HCT116 (cell line): Measurements from ENCODE around the gene FBH1. TPM values are rescaled to one million over a fixed set of nuclear protein-coding genes. Genes with fewer than 3 reads are reported as not detected.

Source experiments
- ATAC-seq: fragments of 200-7000 bp; cut with Tn5 transposase; 2 replicates; pipeline ENCODE4 v1.9.1; 2020; ENCODE audit warnings: mild to moderate bottlenecking, moderate library complexity
- BruUV-seq: library from RNA; stranded (reverse); fragments of 400-500 nt; replicated peaks from 2 replicates; lab custom pipeline; 2021; lab: Mats Ljungman, UMichigan
- CTCF ChIA-PET: fragments of 300-600 bp; sonication (Branson Sonifier 250); formaldehyde crosslinking; loops from one replicate; lab custom pipeline; 2021; ENCODE audit warnings: antibody characterized with exemption; lab: Charles Lee
- POLR2A ChIA-PET: fragments of 300-600, 350-600 bp; sonication (Branson Sonifier 250); formaldehyde crosslinking; loops from one replicate; lab custom pipeline; 2021; ENCODE audit warnings: antibody characterized with exemption; lab: Charles Lee
- RAD21 ChIA-PET, 2 experiments: fragments of 300-600 bp; sonication (Branson Sonifier 250); formaldehyde crosslinking; loops; one replicate each; lab custom pipeline; 2023; ENCODE audit warnings: low total read pairs in 2 of 2; ENCODE audit not compliant: uncharacterized antibody in 2 of 2, unreplicated experiment in 2 of 2, low non-redundant PET in 1 of 2; lab: Charles Lee
- DNase-seq: peaks from one replicate; pipeline ENCODE4 v3.0.0-alpha.2; 2010; ENCODE audit warnings: low read depth, low spot score
- H2AFZ ChIP-seq: fragments of 200-600 bp; shearing (Covaris generic), sonication (generic); 2 replicates; pipeline ENCODE4 v1.6.1; 2017; ENCODE audit warnings: low read depth, mixed run types, mixed read lengths, antibody characterized with exemption, low read length; ENCODE audit not compliant: poor library complexity, severe bottlenecking
- H3K27ac ChIP-seq: 2 replicates; pipeline ENCODE4 v1.5.1; 2012; ENCODE audit warnings: low read depth, low read length
- H3K27me3 ChIP-seq: fragments of 200-600 bp; sonication (generic); 2 replicates; pipeline ENCODE4 v1.6.1; 2016; ENCODE audit warnings: mixed run types, low read length, mixed read lengths; ENCODE audit not compliant: insufficient read depth
- H3K36me3 ChIP-seq, 2 experiments: fragments of 200-500 bp in 1 of 2; fragments of 200-600 bp in 1 of 2; sonication (Bioruptor generic) in 1 of 2; sonication (generic) in 1 of 2; 2 replicates each; pipeline versions ENCODE4 v1.5.1 to v1.6.1; 2014 to 2016; ENCODE audit warnings: low read length in 2 of 2, inconsistent platforms in 1 of 2, mixed read lengths in 1 of 2, mixed run types in 1 of 2; ENCODE audit not compliant: insufficient read depth in 2 of 2, control insufficient read depth in 1 of 2
- H3K4me1 ChIP-seq, 2 experiments: fragments of 200-600 bp in 1 of 2; sonication (generic) in 1 of 2; 2 replicates each; pipeline versions ENCODE4 v1.5.1 to v1.6.1; 2012 to 2017; ENCODE audit warnings: low read length in 2 of 2, inconsistent platforms in 1 of 2, mild to moderate bottlenecking in 1 of 2, mixed read lengths in 1 of 2, mixed run types in 1 of 2, moderate library complexity in 1 of 2; ENCODE audit not compliant: insufficient read depth in 2 of 2, control insufficient read depth in 1 of 2
- H3K4me2 ChIP-seq: fragments of 200-600 bp; sonication (generic); 2 replicates; pipeline ENCODE4 v1.6.1; 2017; ENCODE audit warnings: mixed run types, low read length, mixed read lengths
- H3K4me3 ChIP-seq, 2 experiments: fragments of 200-600 bp in 1 of 2; sonication (generic) in 1 of 2; replicated peaks in 1 of 2; 2 replicates each; pipeline ENCODE4 v1.5.1; 2011 to 2016; ENCODE audit warnings: low read length in 2 of 2, control low read depth in 1 of 2, low read depth in 1 of 2, mild to moderate bottlenecking in 1 of 2, mixed read lengths in 1 of 2, mixed run types in 1 of 2
- H3K79me2 ChIP-seq: fragments of 200-600 bp; sonication (generic); 2 replicates; pipeline ENCODE4 v1.6.1; 2017; ENCODE audit warnings: mild to moderate bottlenecking, mixed run types, low read length, moderate library complexity, mixed read lengths; ENCODE audit not compliant: insufficient read depth
- H3K9ac ChIP-seq: fragments of 200-600 bp; sonication (generic); 2 replicates; pipeline ENCODE4 v1.6.1; 2016; ENCODE audit warnings: low read length, mixed read lengths
- H3K9me2 ChIP-seq: fragments of 200-600 bp; sonication (generic), shearing (Covaris generic); 2 replicates; pipeline ENCODE4 v1.6.1; 2017; ENCODE audit warnings: mixed run types, mild to moderate bottlenecking, moderate library complexity; ENCODE audit not compliant: insufficient read depth
- H3K9me3 ChIP-seq, 2 experiments: fragments of 200-500 bp in 1 of 2; fragments of 200-600 bp in 1 of 2; sonication (Bioruptor generic) in 1 of 2; sonication (generic) in 1 of 2; 2 replicates each; pipeline ENCODE4 v1.6.1; 2014 to 2017; ENCODE audit warnings: low read length in 2 of 2, mixed read lengths in 2 of 2, inconsistent platforms in 1 of 2, low read depth in 1 of 2, mild to moderate bottlenecking in 1 of 2, mixed run types in 1 of 2, moderate library complexity in 1 of 2; ENCODE audit not compliant: control insufficient read depth in 1 of 2, insufficient read depth in 1 of 2
- H4K20me1 ChIP-seq: fragments of 200-600 bp; sonication (generic), shearing (Covaris generic); 2 replicates; pipeline ENCODE4 v1.6.1; 2017; ENCODE audit warnings: mixed run types, mild to moderate bottlenecking, moderate library complexity; ENCODE audit not compliant: insufficient read depth
- CBX3 ChIP-seq: IDR thresholded peaks from 2 replicates; pipeline ENCODE4 v1.6.1; 2012; ENCODE audit warnings: low read depth
- EGR1 ChIP-seq: IDR thresholded peaks from 2 replicates; pipeline ENCODE4 v1.6.1; 2012; ENCODE audit warnings: low read depth
- ELF1 ChIP-seq: IDR thresholded peaks from 2 replicates; pipeline ENCODE4 v1.6.1; 2012; ENCODE audit warnings: low read depth, borderline replicate concordance
- EZH2 ChIP-seq: fragments of 200-600 bp; sonication (generic); IDR thresholded peaks from 2 replicates; pipeline ENCODE4 v1.6.1; 2017; ENCODE audit warnings: antibody characterized with exemption, mixed run types
- EZH2phosphoT487 ChIP-seq: fragments of 200-600 bp; IDR thresholded peaks from 2 replicates; pipeline ENCODE4 v1.6.1; 2018; ENCODE audit warnings: antibody characterized with exemption, borderline replicate concordance
- POLR2AphosphoS5 ChIP-seq: IDR thresholded peaks from 2 replicates; pipeline ENCODE4 v1.6.1; 2011; ENCODE audit warnings: mild to moderate bottlenecking, low read depth, low read length, moderate library complexity
- RAD21 ChIP-seq: IDR thresholded peaks from 2 replicates; pipeline ENCODE4 v1.6.1; 2012; ENCODE audit warnings: low read depth, mild to moderate bottlenecking
- SIN3A ChIP-seq: IDR thresholded peaks from 2 replicates; pipeline ENCODE4 v1.6.1; 2012; ENCODE audit warnings: low read depth
- SP1 ChIP-seq: IDR thresholded peaks from 2 replicates; pipeline ENCODE4 v1.6.1; 2012; ENCODE audit warnings: low read depth
- SRF ChIP-seq: IDR thresholded peaks from 2 replicates; pipeline ENCODE4 v1.6.1; 2012; ENCODE audit warnings: low read depth
- TCF7L2 ChIP-seq: IDR thresholded peaks from 2 replicates; pipeline ENCODE4 v1.7.0; 2011; ENCODE audit warnings: borderline replicate concordance, inconsistent platforms; ENCODE audit not compliant: insufficient read depth, insufficient read length; ENCODE audit errors: extremely low read depth
- ZFX ChIP-seq: fragments of 450-650 bp; IDR thresholded peaks from 2 replicates; pipeline ENCODE4 v1.6.1; 2017
- ZNF274 ChIP-seq: fragments of 200-500 bp; sonication (Bioruptor generic); IDR thresholded peaks from 2 replicates; pipeline ENCODE4 v1.6.1; 2014; ENCODE audit warnings: mild to moderate bottlenecking, low read depth, low read length, inconsistent platforms
- intact Hi-C: fragments of 100-400 bp; cut with micrococcal nuclease; formaldehyde crosslinking; loops from 2 replicates; pipeline ENCODE4 v1.10.0; 2022
- total RNA-seq: library from RNA; stranded (reverse); gene quantifications from one replicate; pipeline ENCODE4 v1.2.1, GENCODE V29; 2021; ENCODE audit not compliant: unreplicated experiment
- TF ChIP-seq, protein P1 (sequence below): IDR thresholded peaks from 2 replicates; pipeline ENCODE4 v1.6.1; 2012
- TF ChIP-seq, protein P2 (sequence below): IDR thresholded peaks from 2 replicates; pipeline ENCODE4 v1.6.1; 2012; ENCODE audit warnings: low read depth
- TF ChIP-seq, protein P3 (sequence below), 3 experiments: fragments of 200-600 bp in 1 of 3; sonication (generic) in 1 of 3; IDR thresholded peaks in 2 of 3; conservative IDR thresholded peaks in 1 of 3; 2 replicates each; pipeline ENCODE4 v1.5.1; 2012 to 2017; ENCODE audit warnings: low read depth in 2 of 3, low read length in 2 of 3, antibody characterized with exemption in 1 of 3, borderline replicate concordance in 1 of 3, control low read depth in 1 of 3, mild to moderate bottlenecking in 1 of 3, mixed read lengths in 1 of 3, mixed run types in 1 of 3, moderate library complexity in 1 of 3; ENCODE audit not compliant: insufficient read depth in 1 of 3
- TF ChIP-seq, protein P4 (sequence below): IDR thresholded peaks from 2 replicates; pipeline ENCODE4 v1.6.1; 2011; ENCODE audit warnings: mild to moderate bottlenecking, low read length, moderate library complexity; ENCODE audit not compliant: insufficient replicate concordance; ENCODE audit errors: extremely low read depth

FBH1 gene
- total RNA-seq, 1 experiment from 2014 or later: 70.2 TPM

DNA sequence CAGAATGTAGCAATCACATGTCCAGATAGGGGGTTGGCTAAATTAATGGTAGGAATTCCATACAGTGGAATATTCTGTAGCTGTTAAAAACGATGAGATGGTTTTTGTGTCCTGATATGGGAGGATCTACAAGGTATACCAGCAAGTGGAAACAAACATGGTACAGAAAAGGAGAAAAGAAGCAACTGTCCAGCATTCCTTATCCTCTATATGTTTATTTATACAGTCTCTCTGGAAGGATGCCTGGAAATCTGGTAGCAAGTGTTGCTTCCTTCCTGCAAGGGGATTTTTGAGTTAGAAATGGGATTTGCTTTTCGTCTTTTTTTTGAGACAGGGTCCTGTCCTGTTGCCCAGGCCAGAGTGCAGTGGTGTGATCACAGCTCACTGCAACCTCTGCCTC, 68.0 kb downstream of the FBH1 start (continued):
- TF ChIP-seq, protein P1, sequence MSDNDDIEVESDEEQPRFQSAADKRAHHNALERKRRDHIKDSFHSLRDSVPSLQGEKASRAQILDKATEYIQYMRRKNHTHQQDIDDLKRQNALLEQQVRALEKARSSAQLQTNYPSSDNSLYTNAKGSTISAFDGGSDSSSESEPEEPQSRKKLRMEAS: no peak

DNA sequence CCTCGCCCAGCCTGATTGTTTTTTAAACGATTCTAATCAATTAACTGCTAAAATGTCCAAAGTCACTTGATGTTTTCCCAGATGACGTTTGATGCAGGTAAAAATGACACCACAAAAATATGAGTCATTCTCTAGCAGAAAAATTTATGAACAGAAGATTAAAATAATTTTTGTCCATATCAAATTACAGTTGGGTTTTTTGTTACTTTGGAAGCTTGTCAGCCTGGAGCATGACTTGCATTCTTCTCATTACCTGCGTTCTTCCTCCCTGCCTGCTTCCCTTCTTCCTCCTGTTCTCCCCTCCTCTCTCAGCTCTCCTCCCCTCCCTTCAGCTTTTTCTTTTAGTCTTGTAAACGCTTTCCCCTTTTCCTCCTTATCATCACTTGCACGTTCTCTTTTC, 68.6 kb downstream of the FBH1 start:
- H3K4me3 ChIP-seq: no peak overlapping the region
- no peaks in the 10 kb centered on the region for H4K20me1 ChIP-seq
- no peak for TF ChIP-seq RAD21
- TF ChIP-seq SIN3A: no peak
- no peak for TF ChIP-seq ZNF274
- TF ChIP-seq, protein P1: no peak
- TF ChIP-seq, protein P2, sequence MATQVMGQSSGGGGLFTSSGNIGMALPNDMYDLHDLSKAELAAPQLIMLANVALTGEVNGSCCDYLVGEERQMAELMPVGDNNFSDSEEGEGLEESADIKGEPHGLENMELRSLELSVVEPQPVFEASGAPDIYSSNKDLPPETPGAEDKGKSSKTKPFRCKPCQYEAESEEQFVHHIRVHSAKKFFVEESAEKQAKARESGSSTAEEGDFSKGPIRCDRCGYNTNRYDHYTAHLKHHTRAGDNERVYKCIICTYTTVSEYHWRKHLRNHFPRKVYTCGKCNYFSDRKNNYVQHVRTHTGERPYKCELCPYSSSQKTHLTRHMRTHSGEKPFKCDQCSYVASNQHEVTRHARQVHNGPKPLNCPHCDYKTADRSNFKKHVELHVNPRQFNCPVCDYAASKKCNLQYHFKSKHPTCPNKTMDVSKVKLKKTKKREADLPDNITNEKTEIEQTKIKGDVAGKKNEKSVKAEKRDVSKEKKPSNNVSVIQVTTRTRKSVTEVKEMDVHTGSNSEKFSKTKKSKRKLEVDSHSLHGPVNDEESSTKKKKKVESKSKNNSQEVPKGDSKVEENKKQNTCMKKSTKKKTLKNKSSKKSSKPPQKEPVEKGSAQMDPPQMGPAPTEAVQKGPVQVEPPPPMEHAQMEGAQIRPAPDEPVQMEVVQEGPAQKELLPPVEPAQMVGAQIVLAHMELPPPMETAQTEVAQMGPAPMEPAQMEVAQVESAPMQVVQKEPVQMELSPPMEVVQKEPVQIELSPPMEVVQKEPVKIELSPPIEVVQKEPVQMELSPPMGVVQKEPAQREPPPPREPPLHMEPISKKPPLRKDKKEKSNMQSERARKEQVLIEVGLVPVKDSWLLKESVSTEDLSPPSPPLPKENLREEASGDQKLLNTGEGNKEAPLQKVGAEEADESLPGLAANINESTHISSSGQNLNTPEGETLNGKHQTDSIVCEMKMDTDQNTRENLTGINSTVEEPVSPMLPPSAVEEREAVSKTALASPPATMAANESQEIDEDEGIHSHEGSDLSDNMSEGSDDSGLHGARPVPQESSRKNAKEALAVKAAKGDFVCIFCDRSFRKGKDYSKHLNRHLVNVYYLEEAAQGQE: no peak
- TF ChIP-seq CBX3: no peak
- no peak for TF ChIP-seq ELF1
- no peak for TF ChIP-seq EZH2
- TF ChIP-seq, protein P3, sequence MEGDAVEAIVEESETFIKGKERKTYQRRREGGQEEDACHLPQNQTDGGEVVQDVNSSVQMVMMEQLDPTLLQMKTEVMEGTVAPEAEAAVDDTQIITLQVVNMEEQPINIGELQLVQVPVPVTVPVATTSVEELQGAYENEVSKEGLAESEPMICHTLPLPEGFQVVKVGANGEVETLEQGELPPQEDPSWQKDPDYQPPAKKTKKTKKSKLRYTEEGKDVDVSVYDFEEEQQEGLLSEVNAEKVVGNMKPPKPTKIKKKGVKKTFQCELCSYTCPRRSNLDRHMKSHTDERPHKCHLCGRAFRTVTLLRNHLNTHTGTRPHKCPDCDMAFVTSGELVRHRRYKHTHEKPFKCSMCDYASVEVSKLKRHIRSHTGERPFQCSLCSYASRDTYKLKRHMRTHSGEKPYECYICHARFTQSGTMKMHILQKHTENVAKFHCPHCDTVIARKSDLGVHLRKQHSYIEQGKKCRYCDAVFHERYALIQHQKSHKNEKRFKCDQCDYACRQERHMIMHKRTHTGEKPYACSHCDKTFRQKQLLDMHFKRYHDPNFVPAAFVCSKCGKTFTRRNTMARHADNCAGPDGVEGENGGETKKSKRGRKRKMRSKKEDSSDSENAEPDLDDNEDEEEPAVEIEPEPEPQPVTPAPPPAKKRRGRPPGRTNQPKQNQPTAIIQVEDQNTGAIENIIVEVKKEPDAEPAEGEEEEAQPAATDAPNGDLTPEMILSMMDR (IDR thresholded peaks at IDR 0.05 in 2 of 3, conservative IDR thresholded peaks at IDR 0.05 in 1 of 3; ENCODE audit: borderline replicate concordance in 1 of 3, insufficient read depth in 1 of 3, low read depth in 2 of 3, low read length in 2 of 3): no peak
- no peak for TF ChIP-seq TCF7L2
- no peak for TF ChIP-seq EGR1
- no peak for TF ChIP-seq ZFX
- no peak for TF ChIP-seq SP1
- TF ChIP-seq POLR2AphosphoS5: no peak
- no peak for TF ChIP-seq SRF
- TF ChIP-seq, protein P4, sequence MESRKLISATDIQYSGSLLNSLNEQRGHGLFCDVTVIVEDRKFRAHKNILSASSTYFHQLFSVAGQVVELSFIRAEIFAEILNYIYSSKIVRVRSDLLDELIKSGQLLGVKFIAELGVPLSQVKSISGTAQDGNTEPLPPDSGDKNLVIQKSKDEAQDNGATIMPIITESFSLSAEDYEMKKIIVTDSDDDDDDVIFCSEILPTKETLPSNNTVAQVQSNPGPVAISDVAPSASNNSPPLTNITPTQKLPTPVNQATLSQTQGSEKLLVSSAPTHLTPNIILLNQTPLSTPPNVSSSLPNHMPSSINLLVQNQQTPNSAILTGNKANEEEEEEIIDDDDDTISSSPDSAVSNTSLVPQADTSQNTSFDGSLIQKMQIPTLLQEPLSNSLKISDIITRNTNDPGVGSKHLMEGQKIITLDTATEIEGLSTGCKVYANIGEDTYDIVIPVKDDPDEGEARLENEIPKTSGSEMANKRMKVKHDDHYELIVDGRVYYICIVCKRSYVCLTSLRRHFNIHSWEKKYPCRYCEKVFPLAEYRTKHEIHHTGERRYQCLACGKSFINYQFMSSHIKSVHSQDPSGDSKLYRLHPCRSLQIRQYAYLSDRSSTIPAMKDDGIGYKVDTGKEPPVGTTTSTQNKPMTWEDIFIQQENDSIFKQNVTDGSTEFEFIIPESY: no peak
- no peak for TF ChIP-seq EZH2phosphoT487
- H3K4me2 ChIP-seq: no peak overlapping the region
- no peaks in the 10 kb centered on the region for H3K79me2 ChIP-seq
- CTCF ChIA-PET: no interaction called here
- RAD21 ChIA-PET: no interaction called here
- DNase-seq (no peak), ATAC-seq (no peak)
- no peaks in the 10 kb centered on the region for H3K9me2 ChIP-seq
- no peaks in the 10 kb centered on the region for H3K9me3 ChIP-seq
- intact Hi-C loops: no loop called here
- H3K9ac ChIP-seq: no peak overlapping the region
- H3K4me1 ChIP-seq: peaks cover 4 to 9% of the 10 kb centered on the region in 2 experiments
- BruUV-seq: no TSS peak
- POLR2A ChIA-PET: no interaction called here
- H3K36me3 ChIP-seq: no peaks in the 10 kb centered on the region
- H2AFZ ChIP-seq: no peak overlapping the region
- H3K27me3 ChIP-seq: no peaks in the 10 kb centered on the region
- H3K27ac ChIP-seq: no peak overlapping the region
